Activated CD4-positive, CD25-positive, alpha-beta regulatory T cell treated with anti-CD3 and anti-CD28 coated beads, Interleukin-2, amount 50 U/mL, for 72 hours (primary cell): ENCODE results near the gene AKAP13.

Experiments
- DNase-seq: peaks from one replicate; pipeline ENCODE4 v3.0.0; 2021

Gene AKAP13

DNA sequence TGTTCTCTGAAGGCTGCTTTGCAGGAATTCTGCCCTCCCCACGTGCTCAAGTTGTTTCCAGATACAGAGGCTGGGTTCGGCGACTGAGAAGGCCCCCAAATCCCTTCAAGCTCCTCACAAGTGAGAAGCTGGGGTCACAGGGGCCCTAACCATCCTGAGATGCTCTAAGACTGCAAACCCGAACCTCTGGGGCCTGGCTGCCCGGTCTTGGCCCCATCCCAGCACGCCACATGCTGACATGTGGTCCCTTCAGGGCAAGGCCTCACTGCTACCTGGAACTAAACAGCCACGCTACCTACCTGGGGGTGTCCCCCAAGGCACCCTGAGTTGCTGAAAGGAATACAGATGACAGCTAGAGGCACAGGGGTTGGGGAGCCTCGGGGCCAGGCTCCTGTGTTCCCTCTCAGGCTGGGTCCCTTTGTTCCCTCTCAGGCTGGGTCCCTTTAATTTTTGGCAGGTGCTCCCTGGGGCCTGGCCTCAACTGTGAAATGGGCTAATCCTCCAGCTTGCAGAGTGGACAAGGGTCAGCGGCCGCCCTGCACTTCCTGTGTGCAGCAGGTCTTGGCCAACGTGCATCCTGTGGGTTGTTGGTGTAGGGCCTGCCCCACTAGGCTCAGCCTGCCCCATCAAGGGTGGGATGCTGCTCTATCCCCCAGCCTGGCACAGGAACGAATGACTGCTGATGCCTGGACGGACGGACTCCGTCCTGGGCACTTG, 381.8 kb downstream of the AKAP13 start:
- no peak for DNase-seq

DNA sequence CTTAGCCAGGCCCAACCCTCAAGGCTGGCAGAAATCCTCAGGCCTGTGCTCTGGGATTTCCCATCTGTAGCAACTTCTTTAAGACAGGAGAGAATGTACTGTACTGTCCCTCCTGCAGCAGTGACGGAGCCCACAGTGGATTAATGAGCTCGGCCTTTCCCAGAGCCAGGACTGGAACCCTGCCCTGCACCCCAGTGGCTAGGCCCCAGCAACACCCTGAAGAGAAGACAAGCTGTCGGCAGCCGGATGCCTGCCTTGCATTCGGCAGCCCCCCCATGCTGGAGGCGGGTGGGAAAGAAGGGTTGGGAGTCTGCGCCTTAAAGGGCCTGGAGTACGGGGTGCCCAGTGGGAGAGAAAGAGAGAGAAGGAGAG, 382.3 kb downstream of the AKAP13 start:
- DNase-seq, result no peak

DNA sequence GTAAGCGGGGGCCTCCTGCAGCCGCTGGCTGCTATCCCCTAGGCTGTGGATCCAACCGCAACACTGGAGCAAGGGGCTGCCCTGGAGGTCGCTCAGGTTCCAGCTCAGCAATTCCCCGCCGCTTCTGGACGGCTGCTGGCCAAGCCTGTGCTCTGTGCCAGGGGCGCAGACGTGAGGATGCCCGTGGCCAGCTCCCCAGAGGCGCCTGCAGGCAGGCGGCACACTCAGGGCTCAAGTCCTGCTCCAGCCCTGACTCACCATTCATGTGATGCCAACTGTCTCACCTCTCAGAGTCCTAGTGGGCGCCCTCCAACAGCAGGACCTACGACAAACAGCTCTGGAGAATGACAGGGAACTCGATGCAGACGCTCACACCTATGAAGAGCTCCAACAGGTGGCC, 382.8 kb downstream of the AKAP13 start:
- no peak for DNase-seq

DNA sequence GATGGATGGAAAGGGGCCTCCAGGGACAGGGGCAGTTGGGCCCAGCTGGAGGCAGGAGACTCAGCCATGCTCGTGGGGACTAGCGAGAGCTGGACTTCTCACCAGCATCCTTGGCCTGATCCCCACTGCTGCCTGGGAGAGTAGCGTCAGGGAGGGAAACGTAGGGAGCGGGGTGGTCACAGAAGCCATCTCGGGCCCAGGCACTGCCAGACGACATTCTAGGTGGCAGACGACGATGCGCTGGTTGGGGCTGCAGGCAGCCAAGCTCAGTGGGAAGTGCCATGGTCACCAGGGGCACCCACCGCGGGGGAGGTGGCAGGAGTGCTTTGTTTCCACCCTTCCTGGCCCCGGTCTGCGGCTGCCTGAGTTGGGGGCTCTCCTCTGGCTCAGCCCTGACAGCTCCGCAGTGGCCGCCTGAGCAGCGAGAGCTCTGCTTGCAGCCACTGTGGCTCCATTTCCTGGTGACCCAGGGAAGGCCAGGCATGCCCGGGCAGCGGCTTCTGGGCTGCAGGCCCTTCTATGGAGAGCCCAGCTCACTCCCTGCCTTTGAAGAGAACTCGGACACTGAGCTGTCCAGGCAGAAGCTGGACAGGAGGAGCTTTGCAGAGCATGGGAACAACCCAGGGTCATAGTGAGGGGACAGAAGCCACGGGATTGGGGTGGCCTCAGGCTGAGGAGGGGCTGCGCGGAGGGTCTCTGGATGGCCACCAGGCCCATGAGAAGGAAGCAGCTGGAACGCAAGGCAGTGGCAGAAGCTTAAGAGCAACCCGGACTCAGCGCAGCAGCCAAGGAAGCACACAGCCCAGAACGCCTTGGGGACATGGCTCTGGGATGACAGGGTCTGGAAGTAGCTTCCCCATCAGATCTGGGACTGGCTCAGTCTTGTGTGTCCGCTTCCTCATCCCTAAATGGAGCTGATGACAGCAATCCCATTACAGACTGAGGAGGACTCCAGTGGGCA, 383.6 kb downstream of the AKAP13 start:
- no peak for DNase-seq

DNA sequence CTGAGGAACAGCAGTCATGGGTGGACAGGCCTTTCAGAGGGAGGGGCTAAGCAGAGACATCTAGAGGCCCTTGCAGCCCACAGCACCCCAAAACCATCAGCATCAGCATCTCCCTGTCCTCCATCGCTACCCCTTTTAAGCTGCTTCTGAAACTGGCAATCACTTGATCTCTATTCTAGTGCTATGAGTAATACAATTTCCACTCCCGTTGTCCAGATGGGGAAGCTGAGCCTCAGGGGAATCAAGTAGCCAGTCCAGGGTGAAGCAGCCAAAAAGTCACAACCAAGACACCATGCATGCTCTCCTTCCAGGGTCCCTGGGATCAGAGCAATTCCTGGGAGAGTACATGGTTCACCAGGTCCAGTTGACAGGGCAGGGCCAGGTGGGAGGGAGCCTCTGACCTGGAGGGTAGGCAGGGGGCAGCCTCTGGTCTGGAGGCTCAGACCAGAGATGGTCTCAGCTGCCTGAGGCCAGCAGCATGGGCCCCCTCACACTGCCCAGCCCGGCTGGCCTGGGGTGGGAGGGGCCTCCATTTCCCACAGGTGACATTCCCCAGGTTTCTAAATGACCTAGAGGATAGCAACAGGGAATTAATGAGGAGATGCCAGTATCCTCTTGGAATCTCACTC, 384.4 kb downstream of the AKAP13 start:
- DNase-seq, result no peak

DNA sequence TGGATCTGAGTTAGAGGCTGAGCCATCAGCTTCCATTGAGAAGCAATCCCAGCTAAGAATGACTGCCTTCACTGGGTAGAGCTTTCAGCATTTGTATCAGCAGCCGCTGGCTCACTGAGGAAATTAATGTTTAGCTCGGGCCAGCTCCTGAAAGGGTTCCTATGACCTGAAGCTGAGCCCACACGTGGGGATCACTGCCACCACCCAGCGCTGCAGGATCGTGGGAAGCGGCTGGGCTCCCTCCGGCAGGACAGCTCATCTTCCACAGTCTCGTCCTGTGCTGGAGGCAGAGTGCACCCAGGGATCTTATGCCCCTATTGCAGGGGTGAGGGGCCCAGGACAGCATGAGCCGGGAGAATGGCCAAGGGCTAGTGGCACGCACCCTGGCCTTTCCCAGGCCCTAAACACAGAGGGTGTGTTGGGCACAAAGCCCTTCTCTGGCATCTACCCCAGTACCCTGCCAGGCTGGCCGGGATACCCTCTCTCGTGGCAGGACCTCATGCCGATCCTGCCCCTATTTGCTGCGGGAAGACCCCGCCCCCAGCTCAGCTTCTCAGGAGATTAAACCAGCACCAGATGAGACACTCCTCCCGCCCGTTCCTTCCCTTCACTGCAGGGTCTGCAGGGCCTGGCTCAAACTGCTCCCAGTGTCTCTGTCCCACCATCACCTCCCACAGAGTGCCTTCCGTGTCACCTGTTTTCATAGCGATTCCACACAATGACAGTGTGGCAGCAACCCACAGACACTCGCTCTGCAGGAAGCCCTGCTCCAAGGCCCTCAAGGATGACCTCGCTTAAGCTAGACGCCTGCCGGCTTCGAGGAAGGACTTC, 385.8 kb downstream of the AKAP13 start:
- DNase-seq, result no peak

DNA sequence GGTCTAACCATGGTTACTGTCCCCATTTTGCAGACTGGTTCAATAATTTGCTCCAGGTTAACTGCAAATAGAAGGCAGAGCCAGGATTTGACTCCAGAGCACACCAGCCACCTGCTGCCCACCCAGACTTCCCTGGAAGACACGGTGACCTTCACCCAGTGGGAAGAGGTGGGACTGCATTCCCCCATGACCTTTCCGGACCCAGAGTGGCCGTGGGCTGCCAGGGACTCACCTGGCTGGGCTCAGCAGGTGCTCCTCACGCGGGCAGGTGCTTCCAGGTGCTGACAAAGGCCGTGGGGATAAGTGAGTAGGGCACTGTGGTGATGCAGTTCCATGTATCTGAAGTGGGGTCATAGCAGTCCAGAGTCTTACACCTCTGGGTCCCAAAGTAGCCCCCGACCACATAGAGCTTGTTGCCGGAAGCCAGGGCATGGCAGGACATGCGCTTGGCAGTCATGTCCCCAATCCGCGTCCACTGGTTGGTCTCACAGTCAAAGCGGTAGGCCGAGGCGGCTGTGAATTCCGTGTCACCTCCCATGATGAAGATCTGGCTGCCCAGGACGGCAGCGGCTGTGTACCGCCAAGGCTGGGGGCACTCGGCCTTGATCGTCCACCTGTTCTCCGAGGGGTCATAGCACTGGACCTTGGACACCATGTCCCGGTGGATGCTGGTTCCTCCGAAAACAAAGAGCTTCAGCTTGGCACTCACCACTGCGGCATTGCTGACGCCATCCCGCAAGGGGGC, 387.6 kb downstream of the AKAP13 start:
- DNase-seq, result no peak

DNA sequence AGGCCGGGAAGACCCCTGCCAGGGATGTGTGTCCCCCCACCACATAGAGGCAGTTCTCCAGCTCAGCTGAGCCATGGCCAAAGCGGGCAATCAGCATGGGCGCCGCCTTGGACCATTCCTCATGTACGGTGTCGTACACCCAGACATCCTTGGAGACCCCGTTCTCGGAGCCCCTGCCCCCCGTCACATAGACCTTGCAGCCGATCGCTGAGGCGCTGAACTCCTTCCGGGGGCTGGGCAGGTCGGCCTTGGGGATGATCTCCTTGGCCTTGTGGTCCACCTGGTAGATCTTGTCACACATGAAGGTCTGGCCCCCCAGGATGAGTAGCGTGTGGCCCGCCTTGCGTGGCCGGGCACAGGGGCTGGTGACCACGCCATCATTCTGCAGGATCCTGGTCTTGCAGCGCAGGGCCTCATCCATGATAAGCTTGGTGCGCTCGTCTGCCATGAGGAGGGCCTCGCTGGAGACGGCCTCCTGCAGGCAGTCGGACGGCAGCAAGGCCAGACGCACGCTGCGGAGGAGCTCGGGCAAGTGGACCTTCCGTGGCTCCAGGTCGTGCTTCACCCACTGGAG, 388.3 kb downstream of the AKAP13 start:
- DNase-seq, result no peak

DNA sequence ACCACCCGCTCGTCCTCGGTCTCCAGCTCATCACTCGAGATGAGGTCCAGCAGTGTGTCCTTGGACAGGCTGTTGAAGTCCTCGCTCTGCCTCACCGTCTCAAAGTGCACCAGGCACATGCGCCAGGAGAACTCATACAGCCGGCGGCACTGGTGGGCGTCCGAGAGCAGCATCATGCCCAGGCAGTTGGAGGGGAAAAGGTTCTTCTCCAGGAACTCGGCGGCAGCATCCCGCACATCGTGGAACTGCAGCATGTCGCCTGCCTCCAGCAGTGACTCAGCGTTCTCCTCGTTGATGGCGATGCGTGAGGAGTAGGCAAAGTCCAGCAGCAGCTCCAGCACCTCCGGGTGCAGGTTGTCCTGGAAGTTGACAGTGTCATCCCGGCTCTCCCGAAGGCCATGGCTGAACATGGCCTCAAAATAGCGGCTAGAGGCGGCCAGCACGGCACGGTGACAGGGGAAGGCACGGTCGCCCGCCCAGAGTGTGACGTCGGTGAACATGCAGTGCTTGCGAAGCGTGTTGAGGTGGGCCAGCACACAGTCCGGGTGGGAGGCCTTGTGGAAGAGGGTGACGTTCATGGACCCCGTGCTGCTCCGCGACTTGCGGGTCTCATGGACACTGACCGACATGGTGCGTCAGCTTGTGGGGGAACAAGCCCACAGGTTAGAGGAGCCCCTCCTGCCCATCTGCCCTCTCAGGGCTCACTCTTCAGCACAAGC, 388.9 kb downstream of the AKAP13 start:
- no peak for DNase-seq

DNA sequence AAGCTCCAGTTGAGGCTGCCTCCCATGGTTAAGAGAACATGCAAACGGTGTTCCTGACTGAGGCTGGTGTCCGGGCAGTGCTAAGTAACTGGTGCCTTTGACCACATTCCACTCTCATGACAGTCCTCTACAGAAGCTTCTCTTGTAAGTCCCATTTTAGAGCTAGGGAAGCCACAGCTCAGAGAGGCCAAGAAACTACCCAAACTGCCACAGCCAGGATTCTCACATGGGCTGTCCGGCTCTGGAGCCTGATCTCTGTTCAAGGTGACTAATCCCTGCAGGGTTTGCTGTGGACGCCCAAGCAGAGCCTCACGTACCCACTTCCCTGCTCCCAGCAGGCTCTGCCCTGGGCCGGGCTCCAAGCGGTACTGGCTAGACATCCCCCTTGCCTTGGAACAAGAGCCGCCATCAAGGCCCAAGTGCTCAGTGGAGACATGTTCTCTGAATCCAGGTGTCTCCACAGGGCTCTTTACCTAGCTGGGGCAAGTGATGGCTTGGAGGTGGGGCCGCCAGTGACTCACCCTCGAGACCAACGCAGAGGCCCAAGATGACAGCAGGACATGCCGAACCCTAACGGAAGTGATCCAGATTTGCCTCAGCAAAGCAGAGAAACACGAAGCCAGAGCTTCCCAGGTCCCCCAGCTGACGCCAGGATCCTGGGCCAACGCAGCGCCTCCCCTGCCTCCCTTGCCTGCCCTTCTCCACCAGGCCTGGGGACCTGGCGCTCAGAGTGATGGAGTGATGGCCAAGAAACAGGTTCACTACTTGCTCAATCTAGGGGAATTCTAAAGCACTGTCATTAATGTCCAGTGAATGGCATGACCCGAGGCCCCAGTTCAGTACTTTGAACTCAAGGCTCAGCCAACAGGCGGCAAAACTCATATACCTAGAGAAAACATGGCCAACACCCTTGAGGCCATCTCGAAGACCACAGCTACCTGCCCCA, 390.0 kb downstream of the AKAP13 start:
- DNase-seq, result no peak

DNA sequence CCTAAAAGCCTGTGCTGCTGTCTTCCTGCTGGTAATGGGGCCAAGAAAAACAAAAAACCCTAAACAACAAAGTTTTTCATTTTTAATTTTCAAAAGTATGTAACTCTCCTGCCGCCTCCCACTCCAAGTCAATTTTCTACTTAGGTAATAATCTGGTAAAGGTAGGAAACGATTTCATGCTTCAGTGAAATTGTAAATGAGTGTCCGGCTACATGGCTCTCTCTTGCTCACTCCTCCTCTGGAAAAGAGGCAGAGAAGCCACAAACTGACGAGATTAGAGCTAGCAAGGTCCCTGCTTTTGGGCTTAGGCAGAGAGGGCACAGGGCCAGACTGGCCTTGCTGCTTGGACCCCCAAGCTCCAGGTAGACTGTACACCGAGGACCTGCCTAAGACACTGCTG, 390.9 kb downstream of the AKAP13 start:
- DNase-seq, result no peak

DNA sequence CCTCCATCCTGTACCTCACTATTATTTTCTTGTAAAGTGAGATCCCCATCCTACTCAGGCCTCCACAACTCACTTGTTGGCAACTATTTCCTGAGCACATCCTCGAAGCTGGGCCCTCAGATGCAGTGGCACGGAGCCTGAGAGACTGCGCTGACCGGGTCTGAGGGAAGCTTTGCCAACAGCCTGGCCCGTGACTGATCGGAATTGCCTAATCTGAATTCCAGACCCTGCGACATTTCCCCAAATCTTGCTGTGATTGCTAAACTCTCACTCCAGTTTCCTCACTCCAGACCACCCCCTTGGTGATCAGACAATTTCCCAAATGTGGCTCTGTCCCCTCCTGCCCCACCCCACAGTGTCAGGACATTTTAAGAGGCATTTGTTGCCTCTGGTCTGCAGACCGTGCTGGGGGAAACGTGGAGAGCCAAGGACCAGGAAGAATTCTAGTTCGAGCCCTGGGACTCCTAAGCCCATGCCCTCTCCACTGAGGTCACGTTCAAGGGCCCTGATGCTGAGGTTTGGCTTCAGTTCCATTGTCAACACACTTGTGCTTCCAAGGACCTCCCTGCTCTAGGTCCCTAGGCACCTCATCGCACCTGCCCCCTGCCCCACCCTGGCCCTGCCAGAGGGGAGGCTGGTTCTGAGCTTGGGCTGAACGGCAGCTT, 391.5 kb downstream of the AKAP13 start:
- no peak for DNase-seq

DNA sequence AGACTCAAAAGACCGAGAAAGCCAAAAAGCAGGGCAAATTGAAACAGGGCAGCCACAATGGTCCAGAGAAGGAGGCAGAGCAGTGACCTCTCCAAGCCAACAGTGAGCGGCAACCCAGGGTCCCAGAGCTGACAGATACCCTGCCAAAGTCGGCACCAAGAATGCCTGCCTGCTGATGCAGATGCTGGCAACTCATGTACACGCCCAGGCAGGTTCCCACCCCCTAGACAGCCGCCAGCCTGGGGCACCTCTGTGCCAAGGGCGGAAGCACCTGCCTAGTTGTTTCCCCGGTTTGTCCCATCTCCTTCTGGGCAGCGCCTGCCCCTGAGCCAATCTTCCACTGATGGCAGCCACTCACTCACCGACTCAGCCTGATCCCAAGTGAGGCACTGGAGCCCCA, 392.3 kb downstream of the AKAP13 start:
- no peak for DNase-seq

DNA sequence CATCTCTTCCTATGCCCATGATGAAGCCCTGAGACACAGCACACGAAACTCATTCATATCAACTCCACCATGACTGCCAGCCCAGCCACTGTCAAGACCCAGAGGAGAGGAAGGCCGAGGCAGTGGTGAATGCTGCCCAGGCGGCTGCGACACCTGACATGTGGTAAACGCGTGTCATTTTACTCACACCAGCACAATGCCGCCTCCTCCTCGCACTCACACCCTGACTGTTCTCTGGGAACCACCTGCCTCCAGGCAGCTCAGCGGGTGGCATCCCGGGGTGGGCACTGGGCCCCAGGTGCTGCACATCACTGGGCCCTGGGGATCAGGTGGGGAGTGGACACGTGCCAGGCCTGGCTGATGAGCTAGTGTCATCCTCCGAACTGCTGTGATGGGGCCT, 392.8 kb downstream of the AKAP13 start:
- DNase-seq, result no peak

DNA sequence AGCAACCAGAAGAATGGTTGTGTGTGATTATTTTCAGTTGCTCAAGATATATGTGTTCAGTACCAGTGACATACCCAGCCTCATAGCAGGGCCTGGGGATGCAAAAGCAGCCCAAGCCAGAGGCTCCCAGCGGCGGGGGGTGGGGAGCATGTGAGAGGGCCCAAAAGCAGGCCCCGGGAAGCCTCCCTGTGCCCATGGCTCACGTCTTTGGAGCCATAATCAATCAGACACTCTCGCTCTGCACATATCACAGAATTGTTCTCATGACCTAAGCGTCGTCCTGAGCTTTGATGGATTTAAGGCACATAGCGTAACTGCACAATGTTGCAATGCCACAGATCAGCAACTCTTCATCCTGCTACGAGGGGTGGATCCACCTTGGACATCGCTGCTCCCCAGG, 393.6 kb downstream of the AKAP13 start:
- no peak for DNase-seq

DNA sequence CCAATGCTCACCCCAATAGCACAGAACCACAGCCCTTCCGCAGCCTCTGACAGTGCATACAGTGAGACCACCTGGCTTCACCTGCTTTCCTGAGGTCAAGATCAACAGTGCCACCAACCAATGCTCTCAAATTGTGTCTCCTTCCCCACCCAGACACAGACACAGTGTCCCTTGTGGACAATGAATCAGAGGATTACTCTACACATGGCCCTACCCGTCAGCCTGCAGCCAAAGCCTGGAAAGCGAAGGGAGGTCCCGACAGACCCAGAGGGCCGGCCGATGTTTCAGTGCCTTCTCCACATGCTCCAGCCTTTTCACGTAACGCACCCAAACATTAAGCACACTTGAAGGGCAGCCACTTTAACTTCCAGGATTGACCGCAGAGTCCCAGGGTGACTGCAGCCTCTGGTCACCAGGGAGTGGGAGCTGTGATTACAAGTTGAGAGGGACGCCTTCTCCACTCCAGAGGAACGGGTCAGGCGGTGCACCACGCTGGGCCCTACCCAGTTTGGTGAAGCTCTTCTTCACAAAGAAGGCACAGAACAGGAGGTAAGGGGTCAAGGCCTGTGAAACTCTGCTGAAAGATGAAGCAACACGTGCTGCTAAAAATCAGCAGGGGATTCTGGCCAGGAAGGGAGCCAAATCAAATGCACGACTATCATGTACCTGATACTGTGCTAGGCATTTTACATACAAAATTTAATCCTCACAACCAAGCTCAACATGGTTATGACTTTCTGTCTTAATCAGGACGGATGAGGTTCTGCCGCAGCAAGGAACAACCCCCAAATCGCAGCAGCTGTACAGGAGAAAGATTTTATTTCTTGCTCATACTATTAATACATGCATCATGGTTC, 397.1 kb downstream of the AKAP13 start:
- no peak for DNase-seq

DNA sequence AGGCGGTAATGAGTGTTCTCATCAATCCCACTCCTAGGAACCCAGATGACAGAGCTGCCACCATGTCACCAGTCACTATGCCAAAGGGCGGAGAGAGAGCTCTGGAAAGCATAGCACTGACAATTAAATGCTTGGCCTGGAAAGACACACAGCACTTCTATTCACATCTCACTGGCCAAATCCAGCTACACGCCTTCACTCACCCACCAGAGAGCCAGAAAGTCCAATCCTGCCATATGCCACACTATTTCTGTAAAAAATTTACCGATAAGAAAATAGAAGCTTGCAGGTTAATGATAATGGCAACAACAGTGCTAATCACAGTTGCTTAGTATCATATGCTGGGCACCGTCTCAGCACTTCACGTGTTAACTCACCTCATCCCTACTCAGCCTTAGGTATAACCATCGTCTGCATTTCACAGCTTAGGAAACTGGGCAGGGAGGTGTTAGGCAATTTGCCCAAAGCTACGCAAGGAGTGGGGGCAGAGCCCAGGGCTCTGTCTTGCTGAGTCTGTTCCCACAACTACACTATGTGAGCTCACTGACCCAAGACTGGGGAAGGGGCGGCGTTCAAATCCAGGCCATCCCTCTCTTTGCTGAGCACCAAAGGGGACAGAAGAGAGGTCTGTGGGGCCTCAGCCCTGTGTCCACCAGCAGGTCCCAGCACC, 397.8 kb downstream of the AKAP13 start:
- DNase-seq, result no peak

DNA sequence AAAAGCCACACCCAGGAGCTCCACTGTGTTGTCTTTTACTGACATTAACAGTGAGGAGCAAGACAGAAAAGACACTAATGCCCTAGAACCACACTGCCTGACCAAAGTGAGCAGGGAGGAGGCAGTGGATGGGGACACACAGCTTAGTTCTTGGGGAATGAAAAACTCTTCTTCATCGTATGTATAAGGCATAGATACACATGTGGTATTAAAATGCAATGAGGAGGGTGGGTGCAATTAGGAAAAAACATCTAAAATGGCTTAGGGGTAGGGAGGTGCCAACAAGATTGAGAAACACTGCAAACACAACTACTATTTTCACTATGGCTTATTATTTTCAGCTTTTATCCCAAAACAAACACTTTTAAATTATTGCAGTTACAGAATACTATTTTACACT, 398.8 kb downstream of the AKAP13 start:
- DNase-seq, result no peak
